ENCODE results near the gene RPUSD1.

GRCh38 chr16:797120-797420, 8.9 kb upstream of the RPUSD1 start:
- TF ChIP-seq CTCF (IDR thresholded peaks at IDR 0.05; ENCODE audit: poor library complexity) (no peak), EZH2 (IDR thresholded peaks at IDR 0.05; ENCODE audit: borderline replicate concordance) (no peak), EZH2phosphoT487 (IDR thresholded peaks at IDR 0.05; ENCODE audit: low read depth, severe bottlenecking, unreplicated experiment) (no peak)
